ENCODE data around the gene CALHM1. TPM values are rescaled to one million over a fixed set of nuclear protein-coding genes. Genes with fewer than 3 reads are reported as not detected.
"Not testable (repeated sequence)": the region's sequence is repeated elsewhere in the genome, so short reads cannot be mapped to it uniquely, and the experiment has no call there.

CALHM1 gene
- total and polyA plus RNA-seq, 4 donors, result not detected

GRCh38 chr10:103417601-103418000 lies 41.1 kb downstream of the CALHM1 start:
- H3K27me3 ChIP-seq (ENCODE audit: control insufficient read depth in 3 of 3, insufficient read depth in 3 of 3, low read length in 2 of 3), result no peaks in the 10 kb centered on the region
- H3K4me3 ChIP-seq, result no peak overlapping the region
- H3K9me3 ChIP-seq (ENCODE audit: control insufficient read depth in 4 of 4, insufficient read depth in 3 of 4, low read length in 3 of 4), result no peaks in the 10 kb centered on the region
- no peak overlapping the region for H3K27ac ChIP-seq (ENCODE audit: low read depth in 1 of 2, low read length in 1 of 2)
- no peak for ATAC-seq (ENCODE audit: insufficient read depth, low FRiP score)
- TF ChIP-seq CTCF (IDR thresholded peaks at IDR 0.05; ENCODE audit: control extremely low read depth, extremely low read depth), result no peak
- 92 to 95% methylated on average over 5 of the region's 5 CpGs for WGBS, 2 donors
- H3K36me3 ChIP-seq (ENCODE audit: control insufficient read depth in 4 of 4, insufficient read depth in 4 of 4, low read length in 4 of 4), result peaks cover 53 to 71% (median 59%) of the 10 kb centered on the region in 4 donors
- no peak overlapping the region for H3K9ac ChIP-seq (ENCODE audit: insufficient read depth in 1 of 2, low read length in 2 of 2)
- no peaks in the 10 kb centered on the region for H3K4me1 ChIP-seq (ENCODE audit: control insufficient read depth in 5 of 5, insufficient read depth in 5 of 5, low read length in 5 of 5)
- no peak for DNase-seq

GRCh38 chr10:103417148-103417469 lies 41.6 kb downstream of the CALHM1 start:
- not testable (repeated sequence) for H3K9ac ChIP-seq (ENCODE audit: insufficient read depth in 1 of 2, low read length in 2 of 2); H3K4me1 ChIP-seq (ENCODE audit: control insufficient read depth in 5 of 5, insufficient read depth in 5 of 5, low read length in 5 of 5); H3K27me3 ChIP-seq (ENCODE audit: control insufficient read depth in 3 of 3, insufficient read depth in 3 of 3, low read length in 2 of 3); H3K4me3 ChIP-seq; ATAC-seq (ENCODE audit: insufficient read depth, low FRiP score); H3K27ac ChIP-seq (ENCODE audit: low read depth in 1 of 2, low read length in 1 of 2); DNase-seq; H3K9me3 ChIP-seq (ENCODE audit: control insufficient read depth in 4 of 4, insufficient read depth in 3 of 4, low read length in 3 of 4)
- peaks cover 52 to 71% (median 57%) of the 10 kb centered on the region in 4 donors for H3K36me3 ChIP-seq (ENCODE audit: control insufficient read depth in 4 of 4, insufficient read depth in 4 of 4, low read length in 4 of 4)
- WGBS, 2 donors, result 94 to 97% methylated on average over 5 of the region's 5 CpGs

- peak; percentile 60 for TF ChIP-seq CTCF (IDR thresholded peaks at IDR 0.05; ENCODE audit: control extremely low read depth, extremely low read depth)
- Histone ChIP-seq H3K4me1 (ENCODE audit: control insufficient read depth in 5 of 5, insufficient read depth in 5 of 5, low read length in 5 of 5) (no peaks in the 10 kb centered on the region), H3K36me3 (ENCODE audit: control insufficient read depth in 4 of 4, insufficient read depth in 4 of 4, low read length in 4 of 4) (peaks cover 52 to 73% (median 58%) of the 10 kb centered on the region in 4 donors), H3K27me3 (ENCODE audit: control insufficient read depth in 3 of 3, insufficient read depth in 3 of 3, low read length in 2 of 3) (no peaks in the 10 kb centered on the region), H3K27ac (ENCODE audit: low read depth in 1 of 2, low read length in 1 of 2) (no peak overlapping the region), H3K4me3 (no peak overlapping the region), H3K9me3 (ENCODE audit: control insufficient read depth in 4 of 4, insufficient read depth in 3 of 4, low read length in 3 of 4) (no peaks in the 10 kb centered on the region), H3K9ac (ENCODE audit: insufficient read depth in 1 of 2, low read length in 2 of 2) (no peak overlapping the region)
- ATAC-seq (ENCODE audit: insufficient read depth, low FRiP score) (peak; percentile 36), DNase-seq (peak; percentile 57 to 83 (median 82))
- 57 to 61% methylated on average over 8 of the region's 8 CpGs for WGBS, 2 donors
Measured at GRCh38 chr10:103416436-103417147, 42.1 kb downstream of the CALHM1 start.

- TF ChIP-seq CTCF (IDR thresholded peaks at IDR 0.05; ENCODE audit: control extremely low read depth, extremely low read depth), result no peak
- Histone ChIP-seq H3K4me1 (ENCODE audit: control insufficient read depth in 5 of 5, insufficient read depth in 5 of 5, low read length in 5 of 5) (no peaks in the 10 kb centered on the region), H3K27ac (ENCODE audit: low read depth in 1 of 2, low read length in 1 of 2) (no peak overlapping the region), H3K4me3 (no peak overlapping the region), H3K9me3 (ENCODE audit: control insufficient read depth in 4 of 4, insufficient read depth in 3 of 4, low read length in 3 of 4) (no peaks in the 10 kb centered on the region), H3K9ac (ENCODE audit: insufficient read depth in 1 of 2, low read length in 2 of 2) (no peak overlapping the region), H3K36me3 (ENCODE audit: control insufficient read depth in 4 of 4, insufficient read depth in 4 of 4, low read length in 4 of 4) (peaks cover 49 to 70% (median 58%) of the 10 kb centered on the region in 4 donors), H3K27me3 (ENCODE audit: control insufficient read depth in 3 of 3, insufficient read depth in 3 of 3, low read length in 2 of 3) (no peaks in the 10 kb centered on the region)
- DNase-seq (no peak), ATAC-seq (ENCODE audit: insufficient read depth, low FRiP score) (no peak)
- WGBS, 2 donors, result 84 to 89% methylated on average over 8 of the region's 8 CpGs
Measured at GRCh38 chr10:103415581-103415980, 43.1 kb downstream of the CALHM1 start.

All from lung (tissue), 12 donors.